ENCODE measurements around the gene KCTD19. TPM values are rescaled to one million over a fixed set of nuclear protein-coding genes. Genes with fewer than 3 reads are reported as not detected.

Gene KCTD19
- total RNA-seq, 4 donors from 2014 or later = under 0.01 TPM; not detected in 3

DNA sequence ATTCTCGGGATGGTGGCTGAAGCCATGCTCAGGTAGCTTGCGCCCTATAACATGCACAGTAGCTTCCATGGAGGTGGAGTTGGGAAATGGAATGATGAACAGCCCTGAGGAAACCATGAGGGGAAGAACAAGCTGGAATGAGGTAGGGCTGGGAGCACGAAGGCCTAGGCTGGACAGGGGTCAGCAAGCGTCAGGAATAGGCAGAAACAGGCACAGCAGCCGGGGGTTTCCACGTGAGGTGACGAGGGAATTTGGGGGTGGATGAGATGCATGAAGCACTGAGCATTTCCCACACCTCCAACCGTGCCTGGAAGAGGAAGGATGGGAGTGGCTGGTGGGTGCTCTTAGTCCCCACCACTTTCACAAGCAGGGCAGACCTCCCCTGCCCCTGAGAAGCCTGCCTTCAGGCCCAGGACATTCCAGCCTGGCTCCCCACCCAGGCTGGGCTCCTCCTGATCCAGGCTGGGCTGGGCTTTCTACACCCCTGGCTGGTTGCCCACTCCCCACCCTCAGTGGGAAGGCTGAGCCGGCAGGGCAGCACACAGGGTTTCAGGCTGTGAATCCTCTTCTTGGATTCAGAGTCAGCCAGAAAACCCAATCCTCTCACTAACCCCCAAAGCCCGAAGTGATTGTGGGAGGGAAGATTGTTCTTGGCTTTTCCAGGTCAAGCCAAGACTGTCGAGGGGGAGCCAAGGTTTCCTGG is 25.3 kb downstream of the KCTD19 start:
- TF ChIP-seq, protein P1, sequence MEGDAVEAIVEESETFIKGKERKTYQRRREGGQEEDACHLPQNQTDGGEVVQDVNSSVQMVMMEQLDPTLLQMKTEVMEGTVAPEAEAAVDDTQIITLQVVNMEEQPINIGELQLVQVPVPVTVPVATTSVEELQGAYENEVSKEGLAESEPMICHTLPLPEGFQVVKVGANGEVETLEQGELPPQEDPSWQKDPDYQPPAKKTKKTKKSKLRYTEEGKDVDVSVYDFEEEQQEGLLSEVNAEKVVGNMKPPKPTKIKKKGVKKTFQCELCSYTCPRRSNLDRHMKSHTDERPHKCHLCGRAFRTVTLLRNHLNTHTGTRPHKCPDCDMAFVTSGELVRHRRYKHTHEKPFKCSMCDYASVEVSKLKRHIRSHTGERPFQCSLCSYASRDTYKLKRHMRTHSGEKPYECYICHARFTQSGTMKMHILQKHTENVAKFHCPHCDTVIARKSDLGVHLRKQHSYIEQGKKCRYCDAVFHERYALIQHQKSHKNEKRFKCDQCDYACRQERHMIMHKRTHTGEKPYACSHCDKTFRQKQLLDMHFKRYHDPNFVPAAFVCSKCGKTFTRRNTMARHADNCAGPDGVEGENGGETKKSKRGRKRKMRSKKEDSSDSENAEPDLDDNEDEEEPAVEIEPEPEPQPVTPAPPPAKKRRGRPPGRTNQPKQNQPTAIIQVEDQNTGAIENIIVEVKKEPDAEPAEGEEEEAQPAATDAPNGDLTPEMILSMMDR (IDR thresholded peaks at IDR 0.05; ENCODE audit: low read depth) = no peak

DNA sequence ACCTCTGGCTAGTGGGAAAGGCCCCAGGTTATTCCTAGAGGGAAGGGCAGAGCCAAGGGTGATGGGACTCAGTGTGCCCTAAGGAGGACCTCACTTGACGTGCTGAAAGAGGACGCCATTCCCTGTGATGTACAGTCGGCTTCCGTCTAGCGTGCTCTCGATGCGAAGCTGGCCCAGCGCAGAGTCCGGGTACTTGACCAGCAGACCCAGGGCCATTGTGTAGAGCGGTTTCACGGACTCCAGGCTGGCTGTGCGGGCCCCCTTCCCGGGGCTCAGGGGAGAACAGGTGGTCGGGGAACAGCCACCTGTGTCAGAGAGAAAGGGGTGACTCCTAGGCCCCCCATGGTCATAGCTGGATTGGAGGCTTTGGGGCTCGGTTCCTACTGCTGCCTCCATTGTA is 27.3 kb downstream of the KCTD19 start:
- TF ChIP-seq, protein P1 (IDR thresholded peaks at IDR 0.05; ENCODE audit: low read depth) = no peak

DNA sequence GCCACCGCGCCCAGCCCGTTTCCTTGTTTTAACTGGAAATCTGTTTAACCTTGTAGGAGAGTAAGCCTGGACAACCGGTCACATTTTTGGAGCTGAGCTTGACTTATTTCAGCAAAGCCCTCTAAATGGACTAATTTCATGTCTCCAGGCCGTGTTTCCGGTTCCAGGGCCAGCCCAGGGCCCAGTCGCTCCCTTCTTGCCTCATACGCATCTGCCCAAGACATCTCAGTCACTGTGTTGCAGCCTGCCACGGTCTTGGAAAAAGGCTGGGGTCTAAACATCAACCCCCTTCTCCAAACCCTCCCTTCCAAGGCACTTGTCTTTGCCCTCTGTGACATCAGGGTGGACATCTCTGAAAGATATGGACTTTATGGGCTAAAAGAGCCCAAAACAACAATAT is 28.3 kb downstream of the KCTD19 start:
- TF ChIP-seq, protein P1 (IDR thresholded peaks at IDR 0.05; ENCODE audit: low read depth) = no peak

DNA sequence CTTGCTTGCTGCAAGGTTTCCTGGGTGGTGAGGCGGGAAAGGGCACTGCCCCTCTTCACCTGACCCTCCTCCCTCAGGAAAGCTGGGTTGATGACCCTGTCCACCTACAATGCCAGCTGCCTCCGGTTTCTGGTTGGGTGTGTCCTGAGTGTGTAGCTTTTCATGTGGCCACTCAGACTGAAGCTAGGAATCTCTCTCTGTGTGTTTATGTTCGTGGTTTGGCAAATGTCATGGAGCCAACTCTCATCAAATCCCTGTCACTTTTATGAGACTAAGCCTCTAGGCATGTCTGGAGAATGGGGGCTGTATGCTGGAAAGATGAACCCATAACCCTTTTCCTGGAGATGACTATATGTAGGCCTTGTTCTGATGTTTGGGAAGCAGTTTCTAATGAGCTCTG is 30.1 kb downstream of the KCTD19 start:
- TF ChIP-seq, protein P1 (IDR thresholded peaks at IDR 0.05; ENCODE audit: low read depth) = no peak

DNA sequence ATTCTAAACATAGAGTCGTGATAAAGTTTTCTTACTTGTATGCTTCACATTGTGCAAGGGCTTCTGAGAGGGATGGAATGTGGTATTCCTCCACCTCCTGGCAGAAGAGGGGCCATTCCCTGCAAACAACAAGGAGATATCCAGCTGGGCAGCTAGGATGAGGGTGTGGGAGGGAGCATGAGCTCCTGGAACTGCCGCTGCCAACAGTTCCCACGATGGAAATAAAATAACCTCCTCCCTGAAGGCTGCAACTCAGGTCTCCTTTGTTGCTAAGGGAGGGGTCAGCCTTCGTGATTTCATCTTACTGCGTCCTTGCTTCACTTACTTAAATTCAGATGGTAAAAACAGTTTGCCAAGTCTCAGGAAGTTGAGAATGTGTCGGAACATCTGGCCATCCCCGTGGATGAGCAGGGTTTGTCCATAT is 31.6 kb downstream of the KCTD19 start:
- TF ChIP-seq, protein P1 (IDR thresholded peaks at IDR 0.05; ENCODE audit: low read depth) = no peak

DNA sequence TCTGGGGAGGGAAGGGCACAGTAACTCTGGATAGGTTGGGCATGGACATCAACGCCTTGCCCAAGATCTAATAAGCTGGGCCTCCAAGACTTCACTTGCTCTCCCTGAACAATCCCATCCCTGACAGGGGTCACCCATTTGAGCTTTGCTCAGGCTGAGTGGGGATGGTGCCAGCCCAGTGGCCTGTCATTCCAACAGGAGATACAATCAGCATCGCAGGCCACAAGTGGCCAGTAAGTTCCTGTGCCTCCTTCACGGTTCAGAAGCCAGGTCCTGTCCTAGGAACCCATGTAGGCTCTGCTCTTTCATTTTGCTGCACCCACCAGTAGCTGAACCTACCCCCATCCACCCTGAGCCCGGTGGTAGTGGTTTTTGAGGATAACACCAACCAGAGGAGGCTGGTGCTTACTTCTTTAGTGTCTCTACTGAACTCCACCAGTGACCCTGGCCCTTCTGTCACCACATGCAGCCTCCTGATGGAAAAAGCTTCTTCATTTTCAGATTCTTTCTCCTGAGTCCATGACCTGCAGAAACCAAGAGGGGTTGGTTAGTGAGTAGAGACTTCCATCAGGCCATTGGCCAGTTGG is 32.3 kb downstream of the KCTD19 start:
- TF ChIP-seq, protein P1 (IDR thresholded peaks at IDR 0.05; ENCODE audit: low read depth) = no peak

DNA sequence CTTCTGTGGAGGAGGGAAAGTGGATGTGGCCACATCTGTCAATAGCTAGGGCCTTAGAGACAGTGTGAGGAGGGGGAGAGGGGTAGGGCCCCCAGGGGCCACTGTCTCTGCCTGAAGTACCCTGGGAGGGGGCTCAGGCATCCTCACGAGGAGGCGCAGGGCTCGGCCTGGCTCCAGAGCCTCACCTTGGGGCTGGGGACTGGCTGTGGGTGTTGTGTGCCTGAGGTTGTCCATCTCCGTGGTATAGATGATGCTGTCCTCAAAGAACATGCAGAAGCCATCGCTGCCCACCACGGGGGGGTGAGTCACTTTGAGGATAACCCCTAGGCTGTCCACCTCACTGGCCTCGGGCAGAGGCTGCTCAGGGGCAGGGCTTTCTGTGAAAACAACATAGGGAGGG is 35.1 kb downstream of the KCTD19 start:
- TF ChIP-seq, protein P1 (IDR thresholded peaks at IDR 0.05; ENCODE audit: low read depth) = no peak
